Activated naive CD4-positive, alpha-beta T cell treated with anti-CD3 and anti-CD28 coated beads, Interleukin-2, amount 50 U/mL, for 72 hours (primary cell): ENCODE results near the gene ACTRT2. TPM values are rescaled to one million over a fixed set of nuclear protein-coding genes. Genes with fewer than 3 reads are reported as not detected.

Experiments
- ATAC-seq, 2 donors: fragments of 150-1000 bp; cut with Tn5 transposase; 2 replicates each; pipeline ENCODE4 v1.10.0; 2021; ENCODE audit warnings: mild to moderate bottlenecking in 2 of 2, moderate library complexity in 2 of 2
- DNase-seq, 2 donors: peaks; one replicate each; pipeline ENCODE4 v3.0.0; 2021 to 2022; ENCODE audit warnings: low spot score in 2 of 2
- H3K27ac Mint-ChIP-seq, 2 donors: one replicate each; pipeline ENCODE4 v1.8.0; 2022; ENCODE audit warnings: mild to moderate bottlenecking in 2 of 2, mixed read lengths in 2 of 2
- H3K36me3 Mint-ChIP-seq, 2 donors: one replicate each; pipeline ENCODE4 v1.8.0; 2022; ENCODE audit warnings: mixed read lengths in 2 of 2
- H3K9me3 Mint-ChIP-seq, 2 donors: one replicate each; pipeline ENCODE4 v1.8.0; 2022; ENCODE audit warnings: mixed read lengths in 2 of 2
- total RNA-seq, 2 donors: library from RNA; stranded (reverse); gene quantifications; one replicate each; pipeline ENCODE4 v1.2.3, GENCODE V29; 2022

ACTRT2 gene
- total RNA-seq, 2 donors from 2014 or later: not detected

DNA sequence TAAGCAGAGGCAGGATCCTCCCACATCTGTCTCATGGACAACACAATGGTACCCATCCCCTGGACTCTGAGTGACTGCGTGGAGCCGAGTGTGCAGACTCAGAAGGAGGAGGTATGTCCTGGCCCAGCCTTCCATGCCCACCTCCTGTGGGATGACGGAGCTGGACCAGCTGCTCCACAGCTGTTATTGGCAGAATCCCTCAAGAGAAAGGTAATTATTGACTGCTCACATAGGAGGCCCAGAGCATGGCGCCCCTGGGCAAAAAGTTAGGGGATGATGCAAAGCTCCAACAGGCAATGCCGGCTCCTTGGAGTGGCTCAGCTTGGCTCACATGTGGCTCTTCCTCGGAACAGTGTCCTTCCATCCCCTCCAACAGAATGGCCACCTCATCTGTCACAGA lies 12.2 kb upstream of the ACTRT2 start:
- DNase-seq (peak in 1 of 2 donors; percentile 31), ATAC-seq (no peak)
- H3K36me3 Mint-ChIP-seq: peaks cover 24 to 28% of the 10 kb centered on the region in 2 donors
- peaks cover 13 to 18% of the 10 kb centered on the region in 2 donors for H3K9me3 Mint-ChIP-seq
- no peak overlapping the region for H3K27ac Mint-ChIP-seq

DNA sequence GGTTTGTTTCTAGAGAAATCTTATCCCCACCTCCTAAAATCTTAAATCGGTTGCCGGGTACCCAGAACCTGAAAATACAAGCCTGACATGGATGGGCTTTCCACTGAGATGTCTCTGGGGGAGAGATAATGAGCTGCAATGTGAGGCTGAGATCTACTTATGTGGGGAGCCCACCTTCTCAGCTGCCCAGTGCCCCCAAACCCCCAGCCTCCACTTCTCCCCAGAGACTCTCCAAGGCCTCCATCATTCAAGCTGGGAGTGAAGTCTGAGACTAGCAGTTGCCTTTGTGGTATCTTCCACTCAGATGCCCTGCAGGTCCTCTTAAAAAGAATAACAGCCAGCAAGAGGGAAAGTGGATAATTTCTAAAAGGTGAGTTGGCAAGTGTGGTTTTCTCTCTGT lies 11.7 kb upstream of the ACTRT2 start:
- Mint-ChIP-seq H3K27ac (no peak overlapping the region), H3K9me3 (peaks cover 13 to 18% of the 10 kb centered on the region in 2 donors), H3K36me3 (peaks cover 24 to 28% of the 10 kb centered on the region in 2 donors)
- DNase-seq (no peak), ATAC-seq (no peak)

DNA sequence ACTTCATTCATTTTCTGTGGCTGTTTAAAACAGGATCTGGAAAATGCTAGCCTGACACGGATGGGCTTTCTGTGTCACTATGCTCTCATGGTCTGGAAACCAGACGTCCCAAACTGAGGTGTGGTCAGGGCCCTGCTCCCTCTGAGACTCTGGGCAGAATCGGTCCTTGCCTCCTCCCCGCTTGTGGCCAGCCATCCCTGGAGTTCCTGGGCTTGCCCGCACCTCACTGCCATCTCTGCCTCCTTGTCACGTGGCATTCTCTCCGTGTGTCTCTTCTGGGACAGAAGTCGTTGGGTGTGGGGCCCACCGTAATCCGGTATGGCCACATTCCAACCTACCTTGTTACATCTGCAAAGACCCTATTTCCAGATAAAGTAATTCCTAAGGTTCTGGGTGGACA lies 10.1 kb upstream of the ACTRT2 start:
- Mint-ChIP-seq H3K27ac (no peak overlapping the region), H3K36me3 (peaks cover 24 to 28% of the 10 kb centered on the region in 2 donors), H3K9me3 (peaks cover 13 to 18% of the 10 kb centered on the region in 2 donors)
- peak in 1 of 2 donors; percentile 31 for DNase-seq
- no peak for ATAC-seq

DNA sequence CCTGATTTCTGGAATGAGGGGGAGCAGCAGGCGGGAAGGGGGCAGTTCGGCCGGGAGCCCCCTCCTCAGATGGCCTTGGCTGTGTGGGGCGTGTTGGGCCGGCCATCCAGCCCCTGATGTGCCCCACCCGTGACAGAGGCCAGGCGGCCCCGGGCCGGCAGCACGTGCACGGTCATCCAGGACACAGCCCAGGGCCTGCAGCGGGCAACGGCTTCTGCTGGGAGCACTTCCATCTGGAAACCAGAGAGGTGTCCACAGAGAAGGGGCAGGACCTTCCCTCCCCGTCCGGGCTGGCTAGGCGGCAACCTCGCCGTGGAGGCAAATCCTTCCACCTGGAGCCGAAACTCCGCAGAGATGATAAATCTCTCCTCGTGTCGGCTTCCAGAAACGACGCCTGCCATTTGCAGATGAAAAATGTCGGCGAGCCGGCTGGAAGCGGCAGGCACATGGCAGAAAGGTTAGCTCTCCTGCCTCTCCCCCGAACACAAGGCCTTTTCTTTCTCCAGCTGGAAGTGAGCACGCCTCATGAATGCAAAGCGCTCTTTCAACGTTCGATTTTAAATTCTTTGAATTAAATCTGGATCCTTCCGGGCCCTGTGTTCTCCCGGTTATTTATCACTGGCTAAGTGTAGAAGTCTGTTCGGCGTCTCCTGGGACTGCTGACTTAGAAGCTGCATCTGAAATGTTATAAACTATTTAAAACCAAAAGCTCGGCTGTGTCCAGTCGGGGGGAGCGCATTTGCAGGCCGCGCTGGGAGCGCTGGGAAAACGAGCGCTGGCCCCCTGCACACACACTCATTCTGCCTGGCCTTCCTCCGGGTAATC lies 9.4 kb upstream of the ACTRT2 start:
- Mint-ChIP-seq H3K36me3 (peaks cover 20 to 21% of the 10 kb centered on the region in 2 donors), H3K27ac (no peak overlapping the region), H3K9me3 (peaks cover 7 to 12% of the 10 kb centered on the region in 2 donors)
- ATAC-seq (no peak), DNase-seq (peak in 1 of 2 donors; percentile 46)

DNA sequence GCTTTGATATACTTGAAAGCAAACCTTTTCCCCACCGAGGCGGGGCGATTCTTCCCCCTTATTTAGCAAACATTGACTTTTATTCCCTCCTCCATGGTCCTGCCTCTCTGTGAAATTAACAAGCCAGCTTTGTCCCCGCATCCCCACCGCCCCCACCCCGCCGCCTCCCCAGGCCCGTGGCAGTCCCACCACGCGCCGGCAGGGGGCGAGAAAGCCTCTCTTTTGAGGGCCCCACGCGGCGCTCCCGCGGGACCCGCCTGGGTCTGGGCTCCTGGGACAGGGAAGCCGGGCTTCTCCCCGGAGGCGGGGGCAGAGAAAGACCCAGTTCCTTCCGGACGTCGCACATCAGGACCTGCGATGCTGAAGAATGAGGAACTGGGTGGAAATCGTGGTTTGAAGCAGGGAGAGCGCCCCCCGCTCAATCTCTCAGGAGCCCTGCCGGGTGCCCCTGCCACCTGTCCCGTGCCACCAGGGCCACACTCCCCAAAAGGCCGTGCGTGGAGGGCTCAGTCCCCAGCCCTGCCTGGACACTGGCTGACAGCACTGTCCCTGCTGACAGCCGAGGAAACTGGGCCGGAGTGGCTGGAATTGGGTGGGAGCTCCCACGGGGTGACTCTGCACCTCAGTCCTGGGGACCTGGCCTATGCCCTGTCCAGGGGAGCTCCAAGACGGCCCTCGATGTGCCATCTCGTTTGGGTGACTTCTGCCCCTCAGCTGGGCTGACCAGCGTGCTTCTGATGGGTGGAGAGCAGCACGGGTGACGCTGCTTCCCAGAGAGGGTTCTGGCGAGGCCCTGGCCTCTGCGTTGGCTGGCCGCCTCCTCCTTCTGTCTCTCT lies 8.6 kb upstream of the ACTRT2 start:
- Mint-ChIP-seq H3K9me3 (peaks cover 5 to 6% of the 10 kb centered on the region in 2 donors), H3K36me3 (peaks cover 12% of the 10 kb centered on the region in 2 donors), H3K27ac (no peak overlapping the region)
- DNase-seq: peak; percentile 55 to 79
- peak in 1 of 2 donors; percentile 67 for ATAC-seq

DNA sequence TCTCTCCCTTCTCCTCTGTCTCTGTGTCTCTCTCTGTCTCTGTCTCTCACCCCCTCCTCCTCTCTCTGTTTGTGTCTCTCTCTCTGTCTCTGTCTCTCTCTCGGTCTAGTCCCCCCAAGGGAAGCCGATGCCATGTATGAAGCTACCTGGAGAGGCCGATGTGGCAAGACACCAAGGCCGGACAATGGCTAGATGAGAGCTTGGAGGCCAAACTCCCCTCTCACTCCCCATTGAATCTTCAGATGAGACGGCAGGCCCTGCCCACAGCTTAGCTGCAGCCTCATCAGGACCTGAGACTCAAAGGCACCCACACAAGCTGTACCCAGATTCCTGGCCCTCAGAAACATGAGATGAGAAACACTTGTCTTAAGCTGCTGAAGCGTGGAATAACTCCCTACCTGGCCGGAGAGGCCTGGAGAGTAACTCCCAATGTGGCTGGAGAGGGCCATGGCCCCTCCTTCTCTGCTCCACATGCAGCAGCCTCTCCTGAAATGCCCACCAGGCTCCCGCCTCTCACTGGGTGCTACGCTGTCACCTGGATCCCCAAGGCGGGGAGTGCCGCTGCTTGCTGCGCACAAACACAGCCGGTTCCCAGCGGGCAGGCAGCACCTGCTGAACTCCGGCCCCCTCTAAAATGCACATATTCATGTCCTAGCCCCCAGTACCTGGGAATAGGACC lies 7.8 kb upstream of the ACTRT2 start:
- DNase-seq (peak in 1 of 2 donors; percentile 50), ATAC-seq (no peak)
- no peak overlapping the region for H3K27ac Mint-ChIP-seq
- peaks cover 4% of the 10 kb centered on the region in 2 donors for H3K36me3 Mint-ChIP-seq
- H3K9me3 Mint-ChIP-seq: peaks cover 0 to 4% of the 10 kb centered on the region in 2 donors

DNA sequence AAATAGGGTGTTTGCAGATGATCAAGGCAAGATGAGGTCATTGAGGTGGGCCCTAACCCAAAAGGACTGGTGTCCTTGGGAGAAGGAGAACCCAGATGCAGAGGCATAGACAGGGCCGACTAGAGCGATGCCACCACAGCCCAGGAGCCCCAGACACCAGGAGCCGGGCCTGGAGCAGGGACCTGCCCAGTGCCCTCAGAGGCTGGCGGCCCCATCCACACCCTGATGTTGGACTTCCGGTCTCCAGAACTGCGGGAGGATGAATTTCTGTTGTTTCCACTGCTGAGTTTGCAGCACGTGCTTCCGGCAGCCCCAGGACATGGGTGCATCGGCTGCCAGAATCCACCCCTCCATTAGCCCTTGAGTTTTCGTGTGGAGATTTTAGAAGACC lies 7.2 kb upstream of the ACTRT2 start:
- no peak for DNase-seq
- Mint-ChIP-seq H3K9me3 (no peaks in the 10 kb centered on the region), H3K36me3 (no peaks in the 10 kb centered on the region), H3K27ac (no peak overlapping the region)
- no peak for ATAC-seq

DNA sequence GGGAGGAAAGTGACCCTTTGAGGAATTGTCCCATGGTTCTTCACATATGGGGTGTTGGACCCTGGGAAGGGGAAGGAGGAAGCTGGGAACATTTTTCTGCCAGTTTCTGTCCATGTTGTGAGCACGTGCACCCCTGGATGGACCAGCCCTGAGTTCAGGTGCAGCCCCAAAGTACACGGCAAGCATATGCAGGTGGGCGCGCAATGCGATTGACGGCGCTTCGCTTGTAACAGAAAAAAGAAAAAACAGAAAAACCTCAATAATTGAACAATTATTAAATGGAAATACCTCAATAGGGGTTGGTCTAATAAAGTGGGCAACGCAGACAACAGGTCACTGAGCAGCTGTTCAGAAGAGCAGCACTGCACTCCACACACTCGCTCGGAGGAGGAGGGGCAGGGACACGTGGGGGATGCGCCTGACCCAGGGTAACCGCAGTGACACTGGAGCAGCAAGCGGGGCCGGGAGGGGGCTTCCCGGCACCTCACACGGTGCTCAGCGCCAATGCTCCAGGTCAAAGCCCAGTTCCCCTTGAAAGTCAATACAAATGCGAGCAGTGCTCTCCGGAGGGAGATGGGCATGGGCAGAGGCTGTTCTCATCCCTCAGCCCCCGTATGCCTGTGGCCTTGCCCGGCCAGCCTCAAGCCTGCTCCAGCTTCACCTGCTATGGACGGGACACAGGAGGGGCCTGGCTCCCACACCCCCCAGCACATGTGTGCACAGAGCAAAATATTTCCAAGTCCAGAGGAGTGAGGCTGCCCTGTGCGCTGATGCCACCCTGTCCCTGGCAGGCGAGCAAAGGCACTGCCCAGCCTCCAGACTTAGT lies 6.6 kb upstream of the ACTRT2 start:
- Mint-ChIP-seq H3K27ac (peak overlapping the region in 1 of 2 donors; percentile 50), H3K9me3 (no peaks in the 10 kb centered on the region), H3K36me3 (no peaks in the 10 kb centered on the region)
- DNase-seq (peak in 1 of 2 donors; percentile 33), ATAC-seq (no peak)

DNA sequence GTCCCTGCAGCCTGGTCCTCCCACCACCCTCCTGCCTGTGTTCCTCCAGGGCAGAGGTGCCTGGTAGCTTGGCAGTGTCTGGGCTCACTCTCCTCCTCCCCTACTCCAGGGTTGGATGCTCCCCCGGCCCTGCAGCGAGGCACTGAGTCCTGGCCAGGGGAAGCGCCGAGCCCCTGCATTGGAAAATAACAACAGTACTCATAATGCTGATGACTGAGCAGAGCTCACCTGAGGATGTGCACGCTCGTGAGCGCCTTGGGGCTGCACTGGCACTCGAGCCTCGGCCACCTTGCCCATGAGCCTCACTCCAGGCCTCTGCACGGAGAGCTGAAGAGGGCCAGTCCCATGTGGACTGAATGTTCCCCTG lies 6.0 kb upstream of the ACTRT2 start:
- ATAC-seq (no peak), DNase-seq (no peak)
- peak overlapping the region in 1 of 2 donors; percentile 65 for H3K27ac Mint-ChIP-seq
- no peaks in the 10 kb centered on the region for H3K9me3 Mint-ChIP-seq
- H3K36me3 Mint-ChIP-seq: no peaks in the 10 kb centered on the region

DNA sequence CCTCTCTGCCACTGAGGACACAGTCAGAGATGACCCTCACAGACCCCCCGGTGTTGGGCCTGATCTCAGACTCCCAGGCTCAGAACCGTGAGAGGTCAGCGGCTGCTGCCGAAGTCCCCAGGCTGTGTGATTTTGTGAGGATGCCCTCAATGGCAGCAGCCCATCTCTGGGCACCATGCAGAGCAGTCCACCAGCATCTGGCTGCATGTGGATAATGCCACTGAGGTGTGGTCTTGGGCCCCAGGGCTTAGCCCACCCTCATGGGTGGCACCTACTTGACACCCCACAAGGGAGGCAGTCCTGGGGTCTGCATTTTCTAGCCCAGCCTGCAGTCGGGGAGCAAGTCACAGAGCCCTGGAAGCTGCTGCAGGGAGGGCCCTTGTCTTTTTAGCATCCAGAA lies 5.5 kb upstream of the ACTRT2 start:
- DNase-seq (peak in 1 of 2 donors; percentile 14), ATAC-seq (no peak)
- H3K36me3 Mint-ChIP-seq: no peaks in the 10 kb centered on the region
- H3K27ac Mint-ChIP-seq: no peak overlapping the region
- H3K9me3 Mint-ChIP-seq: no peaks in the 10 kb centered on the region

DNA sequence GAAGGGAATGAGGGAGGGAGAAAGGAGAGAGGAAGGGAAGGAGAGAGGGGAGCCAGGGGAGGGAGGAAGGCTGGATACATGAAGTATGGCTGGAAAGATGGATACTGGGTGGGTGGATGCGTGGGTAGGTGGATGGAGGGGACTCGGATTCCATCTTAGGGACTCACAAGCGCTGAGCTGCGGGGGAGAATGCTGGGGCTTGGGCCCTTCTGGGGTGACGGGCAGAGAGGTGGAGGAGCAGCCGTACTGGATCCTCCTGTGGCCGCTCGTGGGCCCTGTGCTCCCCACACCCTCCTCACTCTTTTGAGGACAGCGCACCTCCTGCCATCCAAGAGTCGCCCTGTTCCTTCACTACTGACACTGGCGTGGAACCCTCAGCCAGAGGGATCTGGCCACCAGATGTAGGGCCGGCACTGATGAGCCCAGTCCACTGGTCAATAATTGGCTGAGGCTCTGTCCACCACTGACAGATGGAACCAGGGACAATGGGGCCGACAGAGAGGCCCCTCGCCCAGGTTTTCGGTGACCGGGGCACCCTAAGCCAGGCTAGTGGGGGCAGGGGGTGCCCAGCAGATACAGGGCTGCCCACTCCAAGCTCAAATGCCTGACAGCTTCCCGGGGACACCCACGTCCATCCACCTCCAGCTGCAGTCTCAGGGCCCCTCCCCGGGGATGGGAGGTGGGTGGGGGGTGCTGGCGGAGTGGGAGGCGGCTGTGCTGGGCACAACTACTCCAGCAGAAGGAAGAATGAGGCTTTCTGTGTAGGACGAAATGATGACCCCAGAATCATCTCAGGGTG lies 4.4 kb upstream of the ACTRT2 start:
- peak in 1 of 2 donors; percentile 35 for DNase-seq

DNA sequence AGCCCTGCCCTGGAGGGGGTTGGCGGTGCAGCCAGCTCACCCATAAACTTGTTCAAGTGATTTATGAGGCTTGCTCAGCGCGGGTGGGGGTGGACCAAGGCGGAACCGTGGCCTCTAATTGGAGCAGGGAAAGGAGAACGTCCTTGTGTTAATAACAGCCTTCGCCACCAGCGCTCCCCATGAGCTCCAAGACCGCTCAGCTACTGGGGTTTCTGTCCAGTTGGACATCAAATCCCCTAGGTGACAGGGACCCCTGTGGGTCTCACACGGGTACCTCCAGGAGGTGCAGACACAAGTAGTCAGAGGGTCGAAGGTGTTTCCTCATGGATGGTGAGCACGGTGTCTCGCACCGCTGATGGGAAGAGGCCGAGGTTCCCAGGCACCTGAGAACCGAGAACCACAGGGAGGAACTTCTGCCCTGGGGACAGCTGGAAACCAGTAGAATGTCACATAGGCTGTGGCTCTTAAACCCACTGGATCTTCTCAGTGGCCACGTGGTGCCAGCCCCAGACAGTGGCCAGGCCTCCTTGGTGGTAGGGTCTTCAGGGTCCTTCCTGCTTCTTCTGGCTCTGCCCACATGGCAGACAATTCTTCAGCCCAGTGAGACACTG lies 3.7 kb upstream of the ACTRT2 start:
- H3K27ac Mint-ChIP-seq: no peak overlapping the region
- DNase-seq (peak in 1 of 2 donors; percentile 38), ATAC-seq (no peak)
- no peaks in the 10 kb centered on the region for H3K36me3 Mint-ChIP-seq
- H3K9me3 Mint-ChIP-seq: no peaks in the 10 kb centered on the region

More for the DNA sequence above, 4.4 kb upstream of the ACTRT2 start:
- no peaks in the 10 kb centered on the region for H3K9me3 Mint-ChIP-seq
- ATAC-seq: no peak
- no peaks in the 10 kb centered on the region for H3K36me3 Mint-ChIP-seq
- no peak overlapping the region for H3K27ac Mint-ChIP-seq

DNA sequence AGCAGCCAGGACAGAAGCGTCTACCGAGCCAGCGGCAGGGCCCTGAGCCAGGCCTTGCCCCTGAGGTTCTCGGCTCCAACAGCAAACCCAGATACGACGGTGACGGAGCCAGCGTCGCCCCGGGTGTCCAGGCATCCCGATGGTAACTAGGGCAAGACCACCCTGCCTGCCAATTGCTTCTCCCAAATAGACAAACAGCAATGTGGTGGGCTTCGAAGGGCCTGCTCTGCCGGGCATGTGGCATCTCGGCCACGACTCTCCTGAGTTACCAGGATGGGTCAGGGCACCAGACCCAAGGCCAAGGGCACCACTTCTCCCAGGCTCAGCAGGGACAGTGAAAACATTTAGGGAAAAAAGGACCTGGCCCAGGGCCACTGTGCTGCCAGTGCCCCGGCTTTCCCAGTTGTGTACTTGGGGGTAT lies 3.2 kb upstream of the ACTRT2 start:
- H3K27ac Mint-ChIP-seq: no peak overlapping the region
- DNase-seq (peak in 1 of 2 donors; percentile 25), ATAC-seq (no peak)
- H3K36me3 Mint-ChIP-seq: no peaks in the 10 kb centered on the region
- no peaks in the 10 kb centered on the region for H3K9me3 Mint-ChIP-seq

DNA sequence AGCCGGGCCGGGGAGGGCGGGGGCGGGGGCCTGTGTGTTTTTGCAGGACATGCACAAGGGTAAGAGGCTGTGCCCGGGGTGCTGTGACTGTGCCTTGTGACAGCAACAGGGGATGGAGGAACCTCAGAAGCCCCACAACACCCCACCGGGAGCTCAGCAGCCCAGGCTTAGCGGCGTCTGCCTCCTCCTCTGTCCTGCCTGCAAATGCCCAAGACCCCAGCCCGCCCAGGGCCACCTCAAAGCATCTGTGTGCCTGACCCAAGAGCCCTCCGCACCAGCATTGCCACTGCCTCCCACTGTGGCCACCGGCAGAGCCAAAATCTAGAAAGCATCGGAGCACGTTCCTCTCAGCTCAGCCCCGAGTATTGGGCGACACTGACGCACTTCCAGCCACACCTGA lies 2.7 kb upstream of the ACTRT2 start:
- ATAC-seq (no peak), DNase-seq (peak in 1 of 2 donors; percentile 23)
- no peaks in the 10 kb centered on the region for H3K36me3 Mint-ChIP-seq
- H3K27ac Mint-ChIP-seq: no peak overlapping the region
- H3K9me3 Mint-ChIP-seq: no peaks in the 10 kb centered on the region

DNA sequence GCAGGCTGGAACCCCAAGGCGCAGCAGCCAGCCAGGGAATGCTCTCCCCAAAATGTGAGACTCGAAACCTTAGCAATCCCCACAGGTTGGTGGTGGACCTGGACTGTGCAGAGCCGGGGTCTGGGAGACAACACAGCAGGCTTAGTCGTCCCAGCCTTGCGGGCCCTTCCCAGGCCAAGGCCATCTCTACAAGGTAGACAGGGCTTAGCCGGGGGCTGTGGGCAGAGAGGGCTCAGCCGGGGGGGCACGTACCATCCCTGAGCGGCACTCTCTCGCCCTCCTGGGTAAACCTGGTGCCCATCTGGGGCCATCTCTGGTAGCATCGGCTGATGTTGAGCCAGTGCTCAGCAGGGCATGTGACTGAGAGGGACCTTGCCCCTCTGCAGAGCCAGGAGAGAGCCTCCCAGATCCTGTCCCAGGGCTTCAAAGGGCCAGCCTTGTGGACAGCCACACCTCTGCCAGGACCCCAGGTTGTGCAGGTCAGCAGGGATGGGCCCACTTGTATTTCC lies 2.2 kb upstream of the ACTRT2 start:
- Mint-ChIP-seq H3K36me3 (no peaks in the 10 kb centered on the region), H3K27ac (no peak overlapping the region), H3K9me3 (no peaks in the 10 kb centered on the region)
- DNase-seq (peak in 1 of 2 donors; percentile 47), ATAC-seq (no peak)
